ENCODE measurements around the gene C1QTNF8.

Gene C1QTNF8

DNA sequence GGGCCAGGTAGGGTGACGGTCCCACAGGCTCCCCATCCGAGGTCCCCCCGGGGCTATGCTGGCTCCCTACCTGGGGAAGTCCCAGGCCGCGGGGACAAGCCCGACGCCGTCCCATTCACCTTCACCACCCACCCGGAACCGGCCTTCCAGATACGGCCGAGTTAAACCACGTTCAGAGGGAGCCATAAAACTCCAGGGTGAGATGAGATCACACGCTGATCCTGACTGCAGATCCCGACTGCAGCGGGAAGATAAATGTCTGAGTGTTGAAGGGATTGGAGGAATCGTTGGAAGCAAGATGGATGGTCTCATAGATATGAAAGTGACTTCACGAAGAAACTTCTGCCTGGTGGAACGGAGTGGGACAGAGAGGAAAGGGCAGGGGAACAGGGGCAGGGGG is 13.6 kb upstream of the C1QTNF8 start:
- DNase-seq (ENCODE audit: low spot score): no peak

DNA sequence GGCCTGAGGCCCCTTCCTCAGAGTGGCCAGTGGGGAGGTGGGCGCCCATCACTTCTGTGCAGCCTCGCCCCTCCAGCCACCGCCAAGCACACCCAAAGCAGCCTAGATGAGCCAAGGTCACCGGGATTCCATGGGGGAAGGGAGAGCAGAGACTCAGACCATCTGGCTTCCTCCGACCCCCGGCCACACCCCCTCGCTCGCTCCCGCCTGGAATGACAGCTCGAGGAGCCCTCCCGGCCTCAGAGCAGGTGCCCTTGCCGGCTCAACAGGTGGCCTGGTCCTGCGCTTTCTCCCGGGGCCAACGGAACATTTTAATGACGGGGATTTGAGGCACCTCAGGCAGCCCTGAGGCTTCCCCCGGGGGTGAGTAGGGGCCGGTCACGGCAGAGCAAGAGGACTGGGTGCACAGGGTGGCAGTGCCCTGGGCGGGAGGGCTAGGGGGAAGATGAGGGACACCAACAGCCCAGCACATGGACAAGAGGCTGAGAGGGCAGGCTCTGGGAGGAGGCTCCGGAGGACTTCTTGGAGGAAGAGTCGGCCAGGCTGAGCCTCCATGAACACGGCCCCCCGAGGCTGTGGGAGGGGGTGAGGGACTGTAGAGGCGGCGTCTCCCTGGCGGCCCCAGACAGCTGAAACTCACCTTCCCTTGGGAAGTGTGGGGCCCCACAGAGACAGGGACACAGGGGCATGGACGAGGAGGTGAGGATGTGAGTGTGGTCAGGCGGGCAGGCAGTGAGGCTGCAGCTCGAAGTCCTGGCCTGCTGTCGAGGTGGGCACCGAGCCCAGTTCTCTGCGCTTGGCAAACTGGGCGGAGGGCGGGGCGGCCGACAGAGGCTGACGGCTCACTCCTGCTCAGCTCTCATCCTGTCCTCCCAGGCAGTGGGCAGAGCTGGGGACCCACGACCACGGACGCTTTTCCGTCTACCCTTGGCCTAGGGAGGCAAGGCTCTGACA is 12.5 kb upstream of the C1QTNF8 start:
- no peak for DNase-seq (ENCODE audit: low spot score)

DNA sequence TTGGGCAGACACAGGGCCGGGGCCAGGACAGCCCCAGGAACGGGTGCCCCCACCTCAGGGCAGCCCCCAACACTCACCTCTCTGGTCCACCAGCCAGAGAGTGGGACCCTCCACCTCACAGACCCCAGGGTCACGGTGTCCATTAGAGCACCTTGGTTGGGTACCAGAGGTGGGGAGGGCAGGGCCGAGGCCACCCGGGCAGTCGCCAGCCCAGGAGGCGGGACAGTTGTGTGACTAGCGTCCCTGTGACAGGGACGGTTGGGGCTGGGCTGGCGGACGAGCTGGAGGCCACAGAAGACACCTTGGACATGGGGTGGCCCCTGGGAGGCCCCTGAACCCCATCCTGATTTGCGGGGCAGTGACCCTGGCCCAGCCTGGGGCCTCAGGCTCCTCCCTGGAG is 11.7 kb upstream of the C1QTNF8 start:
- no peak for DNase-seq (ENCODE audit: low spot score)

DNA sequence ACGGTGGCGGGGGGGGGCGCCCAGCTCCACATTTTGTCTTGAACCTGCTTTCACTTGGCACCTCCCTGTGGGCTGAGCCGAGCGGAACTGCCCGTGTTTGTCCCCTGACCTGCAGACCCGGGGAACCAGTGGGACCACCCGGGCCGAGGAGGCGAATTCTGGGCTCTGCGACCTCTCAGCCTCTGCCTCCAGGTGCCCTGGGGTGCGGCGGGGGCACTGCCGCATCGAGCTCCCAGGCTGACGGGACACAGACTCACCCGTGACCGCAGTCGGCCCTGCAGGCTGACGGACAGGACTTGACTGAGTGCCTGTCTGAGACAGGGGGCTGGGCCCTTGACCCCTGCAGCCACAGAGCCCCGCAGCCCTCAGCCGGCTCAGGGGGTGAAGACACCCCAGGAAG is 11.1 kb upstream of the C1QTNF8 start:
- DNase-seq (ENCODE audit: low spot score): no peak

DNA sequence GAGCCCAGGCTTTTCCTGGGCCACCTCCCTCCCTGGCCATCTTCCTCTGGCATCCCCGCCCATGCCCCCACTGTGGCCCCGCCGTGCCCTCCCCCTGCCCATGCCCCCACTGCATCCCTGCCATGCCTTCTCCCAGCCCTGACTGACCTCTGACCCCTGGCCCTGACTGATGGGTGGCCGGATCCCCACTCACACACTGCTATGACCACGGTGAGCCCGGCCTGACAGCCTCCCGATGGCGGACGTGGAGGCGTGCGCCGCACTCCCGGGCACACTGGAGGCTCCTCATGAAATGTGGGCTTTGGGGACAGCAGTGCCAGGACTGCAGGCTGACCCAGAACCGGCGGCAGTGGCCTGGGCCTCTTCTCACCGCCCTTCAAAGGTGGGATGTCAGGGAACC is 10.6 kb upstream of the C1QTNF8 start:
- DNase-seq (ENCODE audit: low spot score): no peak

DNA sequence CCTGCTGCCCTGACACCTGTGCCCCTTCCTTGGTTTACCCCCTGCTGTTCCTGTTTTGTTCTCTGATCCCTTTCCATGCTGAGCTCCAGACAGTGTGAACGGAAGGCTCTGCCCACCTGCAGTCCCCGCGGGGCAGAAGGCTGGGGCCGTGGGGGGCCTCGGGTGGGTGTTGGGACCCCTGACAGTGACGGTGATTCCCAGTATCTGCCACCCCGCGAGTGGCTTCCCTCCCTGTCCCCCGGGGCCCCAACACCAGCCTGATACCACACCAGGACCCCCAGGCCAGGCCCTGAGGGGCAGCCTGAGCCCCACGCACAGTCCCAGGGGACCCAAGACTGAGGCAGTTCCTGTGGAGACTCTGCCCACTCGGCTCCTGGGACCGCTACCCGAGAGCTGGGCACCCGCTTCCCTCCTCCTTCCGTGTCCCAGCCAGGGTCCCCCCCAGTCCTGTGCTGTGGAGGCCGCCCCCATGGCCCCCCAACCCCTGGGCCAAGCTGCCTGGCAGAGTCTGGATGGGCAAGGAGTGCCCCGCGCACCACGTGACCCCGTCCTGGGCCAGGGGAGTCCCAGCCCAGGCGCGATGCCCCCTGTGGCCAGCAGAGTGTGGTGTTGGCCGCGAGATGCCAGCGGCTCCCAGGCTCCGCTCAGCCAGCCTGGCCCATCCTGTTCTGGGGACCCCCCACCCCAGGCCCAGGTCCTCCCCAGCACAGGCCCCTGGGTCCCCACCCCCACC is 10.0 kb upstream of the C1QTNF8 start:
- DNase-seq (ENCODE audit: low spot score): peak; percentile 40

DNA sequence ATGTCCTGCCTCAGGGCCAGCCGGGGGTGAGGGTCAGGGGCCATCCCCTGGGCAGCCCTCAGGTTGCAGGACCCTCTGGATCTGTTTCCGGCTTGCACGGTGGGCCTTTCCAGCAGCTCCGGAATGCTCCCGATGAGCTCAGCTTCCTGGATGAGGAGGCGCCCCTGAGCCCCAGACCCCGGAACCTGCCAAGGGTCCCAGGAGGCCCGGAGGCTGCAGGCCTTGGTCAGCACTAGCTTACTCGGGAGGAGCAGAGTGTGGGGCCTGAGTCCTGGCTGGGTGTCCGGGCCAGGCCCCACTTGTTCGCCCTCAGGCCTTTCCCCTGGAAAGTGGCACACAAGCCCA is 7.6 kb upstream of the C1QTNF8 start:
- DNase-seq (ENCODE audit: low spot score): no peak

DNA sequence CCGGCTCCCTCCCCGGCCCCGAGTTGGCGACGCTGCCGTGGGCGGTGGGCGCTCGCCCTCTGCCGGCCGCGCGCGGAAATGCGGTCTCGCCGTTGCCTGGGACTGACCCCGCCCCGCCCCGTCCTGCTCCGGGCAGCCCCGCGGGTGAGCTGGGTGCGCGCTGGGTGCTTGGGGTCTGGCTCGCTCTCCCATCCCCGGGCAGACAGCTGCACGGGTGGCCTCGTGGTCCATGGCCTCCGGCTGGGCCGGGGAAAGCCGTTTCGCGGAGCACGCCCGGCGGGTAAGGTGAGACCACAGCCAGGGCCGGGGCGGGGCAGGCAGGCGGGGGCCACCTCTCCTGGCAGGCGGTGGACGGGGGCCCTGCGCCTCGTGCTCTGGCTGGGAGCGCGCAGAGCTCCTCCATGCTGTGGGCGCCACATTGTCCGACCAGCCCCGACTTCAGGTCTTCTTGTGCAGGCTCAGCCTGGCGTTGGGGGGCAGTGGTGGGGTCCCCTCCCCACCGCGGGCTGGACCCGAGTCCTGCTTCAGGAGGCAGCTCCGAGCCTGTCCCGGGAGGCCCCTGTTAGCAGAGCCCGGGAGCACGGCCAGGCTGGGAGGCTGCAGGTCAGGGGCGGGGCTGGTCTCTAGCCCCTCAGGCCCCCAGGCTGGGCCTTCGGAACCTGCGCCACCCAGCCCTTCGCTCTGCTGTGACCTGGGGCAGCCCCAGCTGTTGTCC is 7.0 kb upstream of the C1QTNF8 start:
- DNase-seq (ENCODE audit: low spot score): no peak

DNA sequence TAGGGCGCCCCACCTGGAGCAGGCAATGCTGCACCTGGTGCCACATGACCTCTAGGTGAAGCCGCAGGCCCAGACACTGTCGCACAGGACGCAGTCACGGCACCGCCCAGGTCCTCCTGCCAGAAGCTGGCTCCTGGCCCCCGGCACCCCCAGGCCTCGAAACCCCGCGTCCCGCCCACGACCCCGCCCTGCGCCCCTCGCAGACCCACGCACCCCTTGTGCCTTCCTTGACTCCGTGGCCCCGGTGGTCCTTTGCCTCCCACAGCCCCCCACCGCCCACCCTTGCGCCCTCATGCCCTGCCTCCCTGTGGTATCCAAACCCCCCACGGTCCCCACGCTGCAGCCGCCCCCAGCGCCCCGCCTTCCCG is 6.3 kb upstream of the C1QTNF8 start:
- no peak for DNase-seq (ENCODE audit: low spot score)

DNA sequence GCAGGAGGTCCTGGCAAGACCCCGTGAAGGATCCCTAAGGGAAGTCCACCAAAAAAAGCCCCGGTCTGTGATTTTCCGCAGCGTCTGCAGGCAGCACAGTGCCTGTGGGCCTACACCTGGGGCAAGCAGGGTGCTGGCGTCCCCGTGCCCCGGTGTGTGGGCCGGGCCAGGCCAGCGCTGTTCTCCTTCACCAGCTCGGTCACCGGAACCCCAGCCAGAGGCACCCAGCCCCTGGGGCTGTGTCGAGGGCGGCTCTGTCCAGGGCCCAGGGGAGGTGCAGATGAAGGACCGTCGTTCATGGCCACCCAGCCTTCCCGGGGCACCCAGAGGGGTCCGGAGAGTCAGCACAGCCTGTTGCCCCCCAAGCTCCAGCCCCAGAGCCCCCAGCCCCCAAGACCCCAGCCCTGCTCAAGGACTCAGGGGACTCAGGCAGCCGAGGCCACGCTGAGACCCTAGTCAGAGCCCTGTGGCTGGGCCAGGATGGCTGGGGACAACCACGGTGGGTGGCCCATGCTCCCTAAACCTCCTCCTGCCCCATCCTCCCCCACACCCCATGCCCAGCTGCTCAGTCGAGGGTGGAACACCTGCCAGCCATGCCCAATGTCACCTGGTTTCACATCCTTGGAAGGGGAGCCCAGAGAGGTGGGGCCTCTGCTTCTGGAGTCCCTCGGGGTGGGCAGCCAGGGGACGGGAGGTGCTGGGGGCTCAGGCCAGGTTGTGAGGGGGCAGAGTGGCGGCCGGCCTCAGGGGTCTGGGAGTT is 5.7 kb upstream of the C1QTNF8 start:
- no peak for DNase-seq (ENCODE audit: low spot score)

DNA sequence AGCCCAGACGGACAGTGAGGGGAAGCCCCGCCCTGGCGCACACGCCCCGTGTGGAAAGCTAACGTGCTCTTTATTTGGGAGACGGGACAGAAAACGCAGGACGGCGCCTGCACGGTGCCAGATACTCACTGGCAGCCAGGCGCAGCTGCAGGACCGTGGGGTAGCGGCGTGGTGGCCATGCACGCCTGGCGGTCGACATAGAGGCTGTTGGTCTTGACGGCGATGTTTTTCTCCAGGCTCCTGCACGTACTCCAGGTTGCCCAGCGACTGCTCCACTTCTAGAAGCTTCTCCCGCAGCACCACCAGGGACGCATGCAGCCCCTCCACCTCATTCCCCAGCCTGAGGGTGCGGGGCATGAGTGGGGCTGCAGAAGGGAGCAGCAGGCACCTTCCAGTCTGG is 5.1 kb upstream of the C1QTNF8 start:
- no peak for DNase-seq (ENCODE audit: low spot score)

DNA sequence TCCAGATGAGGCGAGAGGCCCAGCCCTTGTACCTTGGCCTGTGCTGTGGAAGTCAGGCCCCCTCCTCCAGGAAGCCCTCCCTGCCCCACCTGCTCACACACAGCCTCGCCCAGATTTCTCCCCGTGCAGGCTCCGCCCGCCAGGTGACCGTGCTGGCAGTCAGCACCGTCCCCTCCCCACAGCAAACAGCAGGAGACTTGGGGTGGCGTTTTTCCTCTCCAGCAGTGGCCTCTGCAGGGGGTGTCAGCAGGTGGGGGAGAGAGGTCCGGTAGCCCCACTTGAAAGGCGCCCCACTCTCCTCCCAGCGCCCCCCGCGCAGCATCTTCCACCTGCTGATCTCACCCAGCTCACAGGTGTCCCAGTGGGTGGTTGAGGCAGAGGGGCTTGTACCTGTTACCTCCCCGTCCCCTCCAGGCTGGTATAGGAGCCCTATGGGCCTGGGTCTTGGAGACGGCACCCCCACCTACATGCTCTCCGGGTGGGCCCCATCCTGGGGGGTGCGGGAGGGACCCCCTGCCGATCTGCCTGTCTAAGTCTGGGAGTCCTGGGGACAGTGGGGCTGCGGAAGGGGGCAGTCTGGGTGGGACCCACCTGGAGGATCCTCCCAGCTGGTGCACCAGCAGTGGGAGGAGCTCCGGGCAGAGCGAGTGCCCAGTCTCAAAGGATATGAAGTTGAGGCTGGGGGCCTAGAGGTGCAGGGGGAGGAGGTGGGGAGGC is 4.2 kb upstream of the C1QTNF8 start:
- no peak for DNase-seq (ENCODE audit: low spot score)

DNA sequence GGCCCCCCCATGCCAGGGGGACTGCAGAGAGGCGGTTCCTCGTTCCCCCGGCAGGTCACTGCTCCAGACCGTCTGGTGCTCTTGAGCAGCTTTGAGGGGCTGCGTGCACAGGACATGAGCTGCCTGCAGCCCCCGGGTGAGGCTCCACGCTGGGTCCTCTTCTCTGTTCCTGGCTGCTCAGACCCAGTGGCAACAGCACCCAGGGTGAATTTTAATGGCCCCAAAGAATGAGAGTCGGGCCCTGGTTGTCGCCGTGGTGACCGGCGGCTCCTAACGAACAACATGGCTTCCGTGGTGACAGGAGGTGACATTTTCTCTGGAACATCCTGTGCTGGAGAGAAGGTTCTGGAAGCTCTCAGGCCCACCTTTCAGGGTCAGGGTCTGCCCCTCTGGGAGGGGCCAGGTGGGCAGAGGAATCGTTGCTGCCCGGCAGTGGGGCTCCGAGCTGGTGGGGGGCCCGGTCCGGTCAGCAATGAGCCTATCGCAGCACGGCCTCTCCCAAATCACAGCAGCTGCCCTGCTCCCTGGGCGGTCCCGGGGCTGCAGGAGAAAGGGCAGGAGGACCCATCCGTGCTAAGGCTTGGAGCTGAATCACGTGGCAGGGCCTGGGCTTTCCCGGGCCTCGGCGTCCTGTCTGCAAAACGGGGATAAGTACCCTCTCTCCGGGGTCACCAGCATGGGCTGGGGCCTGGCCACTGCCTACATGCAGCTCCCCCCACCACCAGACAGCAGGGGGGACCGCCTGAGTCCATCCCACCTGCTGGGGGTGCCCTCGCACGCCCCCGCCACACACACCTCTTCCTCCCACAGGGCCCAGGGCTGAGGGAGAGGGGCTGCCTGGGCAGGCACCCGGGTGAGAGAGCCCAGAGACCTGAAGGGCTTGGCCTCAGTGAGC is 3.4 kb upstream of the C1QTNF8 start:
- no peak for DNase-seq (ENCODE audit: low spot score)

DNA sequence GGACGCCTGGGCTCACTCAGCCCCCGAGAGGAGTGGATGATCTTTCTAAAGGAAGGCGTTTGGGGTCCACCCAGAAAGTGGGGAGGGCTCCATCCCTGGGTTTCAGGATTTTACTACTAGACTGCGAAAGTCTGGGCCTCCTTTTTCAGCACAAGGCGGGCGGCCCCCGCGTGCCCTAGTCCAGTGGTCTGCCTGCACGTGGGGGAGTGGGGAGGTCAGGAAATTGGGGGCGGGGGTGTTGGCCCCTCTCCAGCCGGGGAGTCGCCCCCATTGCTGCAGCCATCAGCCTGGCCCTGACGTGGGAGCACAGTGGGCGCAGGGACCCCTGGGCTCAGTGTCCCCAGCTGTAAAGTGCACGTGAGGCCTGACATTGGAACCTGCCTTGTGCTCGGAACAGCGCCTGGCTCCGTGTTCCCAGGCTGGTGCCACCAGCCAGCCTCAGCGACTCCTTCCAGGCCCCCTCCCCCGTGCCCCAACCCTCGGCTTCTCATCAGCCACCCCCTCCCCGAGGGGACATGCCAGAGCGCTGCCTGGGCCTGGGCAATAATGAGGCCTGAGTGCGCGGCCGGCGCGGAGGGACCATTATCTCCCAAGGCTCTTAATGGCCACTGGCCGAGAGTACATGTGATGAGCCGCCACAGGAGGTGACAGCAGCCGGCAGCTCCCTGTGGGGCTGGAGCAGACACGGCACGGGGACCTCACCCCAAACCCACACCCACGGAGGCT is 2.4 kb upstream of the C1QTNF8 start:
- no peak for DNase-seq (ENCODE audit: low spot score)

DNA sequence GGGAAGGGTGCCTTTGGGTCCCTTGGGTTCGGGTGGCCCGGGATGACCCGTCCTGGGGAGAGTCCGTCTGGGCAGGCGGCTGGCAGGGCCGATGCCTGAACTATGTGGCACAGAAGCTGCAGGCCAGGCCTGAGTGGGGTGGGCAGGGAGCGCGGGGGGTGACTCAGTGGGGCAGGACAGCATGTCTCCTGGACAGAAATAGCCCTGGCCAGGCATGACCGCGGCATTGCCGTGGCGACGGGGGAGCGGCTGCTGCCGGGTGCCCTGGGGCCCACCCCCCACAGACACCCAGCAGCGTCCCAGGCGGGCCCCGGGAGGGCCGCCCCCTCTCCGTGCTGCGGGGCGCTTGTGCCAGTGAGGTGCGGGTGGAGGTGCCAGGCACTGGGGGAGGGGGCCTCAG is 1.8 kb upstream of the C1QTNF8 start:
- DNase-seq (ENCODE audit: low spot score): no peak

DNA sequence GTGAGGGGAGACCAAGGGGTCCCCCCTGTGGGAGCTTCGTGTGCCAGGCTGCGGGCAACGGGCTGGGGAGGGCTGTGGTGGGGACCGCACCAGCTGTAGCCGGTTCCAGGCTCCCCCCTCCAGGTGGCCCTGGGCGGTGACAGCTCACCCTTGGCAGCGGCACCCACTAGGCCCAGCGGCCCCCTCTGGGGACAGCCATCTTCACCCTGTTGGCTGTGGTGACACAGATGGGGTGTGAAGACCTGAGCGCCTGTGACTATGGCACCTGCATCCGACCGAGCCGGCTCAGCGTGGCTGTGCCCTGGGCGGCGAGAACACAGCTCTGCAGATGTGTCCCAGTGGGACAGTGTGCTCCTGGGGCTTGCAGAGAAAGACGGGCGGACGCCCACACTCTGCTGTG is 1.1 kb upstream of the C1QTNF8 start:
- no peak for DNase-seq (ENCODE audit: low spot score)

DNA sequence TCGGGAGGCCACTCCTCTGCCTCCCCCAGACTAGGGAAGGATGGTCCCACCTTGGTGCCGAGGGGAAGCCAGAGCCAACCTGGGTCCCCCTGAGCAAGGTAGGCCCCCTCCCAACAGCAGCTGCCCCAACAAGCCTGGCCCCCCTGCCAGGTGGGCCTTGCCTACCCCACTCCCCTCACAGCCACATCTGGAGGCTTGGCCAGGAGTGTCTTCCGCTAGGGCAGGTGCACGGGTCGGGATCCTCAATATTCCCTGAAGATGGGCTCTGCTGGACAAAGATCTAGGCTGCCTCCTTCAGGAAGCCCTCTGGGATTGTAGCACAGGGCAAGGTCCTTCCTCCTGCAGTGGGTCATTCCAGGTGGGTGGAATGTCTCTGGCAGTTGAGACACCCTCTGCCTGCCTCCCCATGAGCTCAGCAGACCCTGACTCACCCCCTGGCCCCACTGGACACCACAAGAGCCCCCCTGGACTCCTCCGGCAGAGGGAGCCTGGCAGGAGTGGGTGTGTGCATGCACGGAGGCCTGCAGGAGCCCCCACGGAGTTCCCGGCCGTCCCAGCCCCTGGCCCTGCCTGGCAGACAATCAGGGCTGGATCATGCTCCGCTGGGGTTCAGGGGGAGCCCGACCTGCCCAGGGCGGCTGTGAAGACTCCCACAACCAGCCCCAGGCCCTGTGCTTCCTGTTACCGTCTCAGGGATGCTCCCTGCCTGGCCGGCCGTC is 435 bp downstream of the C1QTNF8 start:
- DNase-seq (ENCODE audit: low spot score): no peak

DNA sequence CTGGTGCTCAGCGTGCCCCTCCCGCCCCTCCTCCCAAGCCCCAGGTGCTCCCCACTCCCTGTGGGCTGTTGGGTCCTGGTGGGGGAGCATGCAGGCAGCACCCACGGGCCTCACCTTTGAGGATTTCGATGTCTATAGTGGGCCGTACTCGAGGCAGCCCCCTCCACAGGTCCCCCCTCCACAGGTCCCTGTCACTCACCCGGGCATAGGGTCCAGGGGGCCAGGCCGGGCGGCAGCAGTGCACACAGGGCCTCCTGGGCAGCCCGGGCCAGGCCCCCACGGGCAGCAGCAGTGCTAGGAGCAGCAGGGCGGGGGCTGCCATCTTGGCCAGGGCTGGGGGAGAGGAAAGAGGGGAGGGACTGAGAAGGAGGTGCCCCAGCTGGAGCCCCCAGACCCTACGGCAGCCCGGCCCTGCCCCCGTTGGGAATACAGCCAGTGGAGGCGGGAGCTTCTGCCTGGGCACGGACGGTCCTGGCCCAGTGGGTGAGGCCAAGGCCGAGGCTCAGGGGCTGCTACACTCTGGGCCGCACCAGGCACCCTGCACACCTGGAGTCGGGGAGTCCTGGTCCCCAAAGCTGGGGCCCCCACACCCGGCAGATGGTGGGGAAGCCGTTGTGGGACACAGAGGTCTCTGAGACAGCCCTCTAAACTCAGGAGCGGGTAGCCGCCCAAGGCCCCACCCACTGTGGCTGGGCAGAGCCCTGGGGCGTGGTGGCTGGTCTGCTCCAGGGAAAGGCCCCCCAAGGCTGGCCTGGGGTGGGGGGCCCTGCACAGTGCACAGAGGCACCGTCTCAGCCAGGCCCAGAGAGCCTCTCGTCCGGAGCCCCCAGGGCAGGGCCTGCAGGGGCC is 1.2 kb downstream of the C1QTNF8 start:
- no peak for DNase-seq (ENCODE audit: low spot score)
